CD1c-positive myeloid dendritic cell (primary cell): ENCODE results near the gene TIMMDC1.
A peak's percentile ranks its signal among the peaks of the same experiment; 100 is the strongest.

Experiments
- DNase-seq: peaks from one replicate; pipeline ENCODE4 v3.0.0-alpha.2; 2016; ENCODE audit errors: extremely low spot score

The TIMMDC1 gene

GRCh38 chr3:119498186-119499011 lies at the start of gene TIMMDC1:
TSS of gene TIMMDC1 (plus strand) at chr3:119498547. CDS start at chr3:119498734, 187 bp downstream.
- peak; percentile 99 for DNase-seq

- DNase-seq = no peak
Measured at GRCh38 chr3:119453822-119454221, 44.5 kb upstream of the TIMMDC1 start.

- no peak for DNase-seq
Measured at GRCh38 chr3:119456469-119456868, 41.9 kb upstream of the TIMMDC1 start.

GRCh38 chr3:119457246-119457645 lies 41.1 kb upstream of the TIMMDC1 start:
- DNase-seq = peak; percentile 59

GRCh38 chr3:119463171-119464169 lies 34.9 kb upstream of the TIMMDC1 start, which contains the start of gene TMEM39A:
TSS of gene TMEM39A (minus strand) at chr3:119463615. CDS start at chr3:119462074, 1,541 bp downstream.
- DNase-seq = peak; percentile 100

- DNase-seq = peak; percentile 43
Measured at GRCh38 chr3:119468041-119468440, 30.3 kb upstream of the TIMMDC1 start.

GRCh38 chr3:119469418-119470189 lies 28.7 kb upstream of the TIMMDC1 start:
- DNase-seq = peak; percentile 60

- no peak for DNase-seq
Measured at GRCh38 chr3:119470866-119471265, 27.5 kb upstream of the TIMMDC1 start.

GRCh38 chr3:119481079-119481478 lies 17.3 kb upstream of the TIMMDC1 start:
- DNase-seq = no peak

GRCh38 chr3:119483101-119483500 lies 15.2 kb upstream of the TIMMDC1 start:
- no peak for DNase-seq

GRCh38 chr3:119485563-119485962 lies 12.8 kb upstream of the TIMMDC1 start:
- DNase-seq = no peak

- DNase-seq = no peak
Measured at GRCh38 chr3:119490153-119490552, 8.2 kb upstream of the TIMMDC1 start.

GRCh38 chr3:119492128-119492527 lies 6.2 kb upstream of the TIMMDC1 start:
- no peak for DNase-seq

GRCh38 chr3:119492810-119493209 lies 5.5 kb upstream of the TIMMDC1 start:
- no peak for DNase-seq

GRCh38 chr3:119494597-119494996 lies 3.8 kb upstream of the TIMMDC1 start:
- DNase-seq = no peak

- DNase-seq = peak; percentile 6
Measured at GRCh38 chr3:119497820-119498185, 544 bp upstream of the TIMMDC1 start.

- no peak for DNase-seq
Measured at GRCh38 chr3:119500265-119500664, 1.9 kb downstream of the TIMMDC1 start.

- DNase-seq = no peak
Measured at GRCh38 chr3:119500901-119501300, 2.6 kb downstream of the TIMMDC1 start.

- no peak for DNase-seq
Measured at GRCh38 chr3:119506631-119507030, 8.3 kb downstream of the TIMMDC1 start.

GRCh38 chr3:119507404-119507803 lies 9.1 kb downstream of the TIMMDC1 start:
- no peak for DNase-seq

GRCh38 chr3:119508172-119508845 lies 10.0 kb downstream of the TIMMDC1 start:
- DNase-seq = no peak
